ENCODE results near the gene GNAQ.

Gene GNAQ

GRCh38 chr9:77908293-77908692 is 123.3 kb downstream of the GNAQ start:
- no peak for TF ChIP-seq CTCF (IDR thresholded peaks at IDR 0.05; ENCODE audit: low read depth, low read length)
- no peak overlapping the region for H3K4me3 ChIP-seq (ENCODE audit: low read depth, low read length)

GRCh38 chr9:77907585-77907984 is 124.0 kb downstream of the GNAQ start:
- no peak for TF ChIP-seq CTCF (IDR thresholded peaks at IDR 0.05; ENCODE audit: low read depth, low read length)
- H3K4me3 ChIP-seq (ENCODE audit: low read depth, low read length) = no peak overlapping the region

DNA sequence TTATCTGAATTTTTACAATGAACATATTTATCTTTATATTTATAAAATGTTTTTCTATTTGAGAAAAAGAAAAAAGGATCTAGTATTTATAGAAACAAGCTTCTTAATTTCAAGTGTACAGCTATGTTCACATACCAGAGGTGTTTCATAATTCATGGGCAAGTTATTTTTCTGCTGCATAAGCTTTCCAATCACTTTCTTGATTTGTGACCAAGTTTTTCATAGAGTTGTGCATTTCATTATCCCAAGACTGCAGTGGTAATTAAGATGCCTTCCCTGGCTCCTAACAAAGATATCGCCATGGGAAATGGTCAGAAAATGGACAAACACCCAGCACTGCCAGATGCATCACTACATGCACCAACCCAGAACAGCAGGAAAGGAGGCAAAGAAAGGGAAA is 124.6 kb downstream of the GNAQ start:
- TF ChIP-seq CTCF (IDR thresholded peaks at IDR 0.05; ENCODE audit: low read depth, low read length) = no peak
- H3K4me3 ChIP-seq (ENCODE audit: low read depth, low read length) = no peak overlapping the region

DNA sequence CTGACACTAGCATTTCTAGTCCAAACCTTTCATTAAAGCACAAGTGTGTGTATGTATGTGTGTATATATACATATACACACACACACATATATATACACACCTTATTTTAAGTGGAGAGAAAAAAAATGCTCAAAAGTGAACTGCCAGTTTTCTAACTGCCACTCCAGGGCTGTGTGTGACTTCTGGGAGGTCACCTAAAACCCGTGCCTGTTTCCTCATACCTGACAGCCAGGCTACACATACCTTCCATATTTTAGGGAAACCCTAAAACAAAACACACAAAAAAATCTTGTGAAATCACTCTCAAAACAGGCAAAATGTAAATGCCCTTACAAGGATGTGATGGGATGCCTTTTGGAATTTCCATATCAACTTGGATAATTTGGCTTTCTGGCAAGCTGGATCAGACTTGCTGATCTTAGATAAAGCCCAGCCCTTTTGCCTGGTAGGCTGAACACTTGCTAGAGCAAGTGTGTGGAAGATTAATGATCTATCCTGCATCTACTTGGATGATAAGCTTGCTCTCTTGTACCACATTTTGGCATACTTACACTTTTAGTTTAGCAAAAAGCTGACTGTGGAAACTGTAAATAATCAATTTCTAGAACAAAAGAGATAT is 127.8 kb downstream of the GNAQ start:
- H3K4me3 ChIP-seq (ENCODE audit: low read depth, low read length) = no peak overlapping the region
- no peak for TF ChIP-seq CTCF (IDR thresholded peaks at IDR 0.05; ENCODE audit: low read depth, low read length)

- no peak overlapping the region for H3K4me3 ChIP-seq (ENCODE audit: low read depth, low read length)
Observed at GRCh38 chr9:77901771-77902170, 129.8 kb downstream of the GNAQ start.

DNA sequence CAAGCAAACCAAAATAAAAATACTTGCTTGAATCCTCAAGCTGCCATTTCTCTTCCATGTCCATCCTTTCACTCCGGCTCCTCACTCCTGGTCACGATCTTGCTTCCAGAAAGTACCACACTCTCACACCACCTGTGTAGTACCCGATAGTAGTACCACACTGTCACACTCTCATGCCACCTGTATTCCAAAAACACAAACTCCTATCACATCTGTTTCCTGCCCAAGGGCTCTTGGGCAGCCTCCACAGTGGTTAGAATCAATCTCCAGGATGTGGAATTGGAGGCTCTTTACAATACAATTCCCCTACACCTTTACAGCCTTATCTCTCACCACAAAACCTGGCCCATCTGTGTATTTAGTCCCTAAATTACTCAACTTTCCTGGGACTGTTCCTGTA is 130.6 kb downstream of the GNAQ start:
- H3K4me3 ChIP-seq (ENCODE audit: low read depth, low read length) = no peak overlapping the region
- no peak for TF ChIP-seq CTCF (IDR thresholded peaks at IDR 0.05; ENCODE audit: low read depth, low read length)

More at GRCh38 chr9:77901771-77902170, 129.8 kb downstream of the GNAQ start:
- TF ChIP-seq CTCF (IDR thresholded peaks at IDR 0.05; ENCODE audit: low read depth, low read length) = no peak

- TF ChIP-seq CTCF (IDR thresholded peaks at IDR 0.05; ENCODE audit: low read depth, low read length) = no peak
- H3K4me3 ChIP-seq (ENCODE audit: low read depth, low read length) = no peak overlapping the region
Observed at GRCh38 chr9:77899679-77900354, 131.8 kb downstream of the GNAQ start.
